ENCODE measurements around the gene ARHGEF37. TPM values are rescaled to one million over a fixed set of nuclear protein-coding genes. Genes with fewer than 3 reads are reported as not detected.

The ARHGEF37 gene
- total RNA-seq, 2 experiments from 2014 or later = 1.4 TPM; not detected in 1

GRCh38 chr5:149622466-149622865 is 41.2 kb downstream of the ARHGEF37 start:
- Histone ChIP-seq H3K4me2 (ENCODE audit: low read length) (no peak overlapping the region), H3K4me1 (ENCODE audit: insufficient read depth, low read length, poor library complexity, severe bottlenecking) (peaks cover 31% of the 10 kb centered on the region), H3K9me3 (ENCODE audit: low read length) (no peaks in the 10 kb centered on the region), H4K20me1 (ENCODE audit: insufficient read depth, low read length) (no peaks in the 10 kb centered on the region), H3K4me3 (ENCODE audit: low read depth, low read length, poor library complexity, severe bottlenecking) (no peak overlapping the region), H3K79me2 (ENCODE audit: insufficient read depth, low read depth, low read length) (no peaks in the 10 kb centered on the region), H3K27ac (ENCODE audit: low read depth, low read length, poor library complexity, severe bottlenecking) (no peak overlapping the region), H2AFZ (ENCODE audit: low read length) (no peak overlapping the region), H3K36me3 (ENCODE audit: insufficient read depth, low read length) (no peaks in the 10 kb centered on the region), H3K9me2 (ENCODE audit: insufficient read depth, low read length) (no peaks in the 10 kb centered on the region)
- intact Hi-C loops (cut with micrococcal nuclease; ENCODE audit: unreplicated experiment) = no loop called here
- TF ChIP-seq CTCF (conservative IDR thresholded peaks at IDR 0.05; ENCODE audit: low read length) (no peak), EZH2phosphoT487 (IDR thresholded peaks at IDR 0.05; ENCODE audit: borderline replicate concordance, low read depth, low read length) (no peak)
- CTCF ChIA-PET (ENCODE audit: unreplicated experiment) = interaction anchor here (0.9 to 1.0 kb wide), 2 partner anchors 13 to 21 kb away, joined by 3 read pairs; no protein-coding TSS in a partner anchor
- DNase-seq (ENCODE audit: low spot score) = no peak
- POLR2A ChIA-PET = interaction anchor here (0.6 to 1.2 kb wide), 4 partner anchors 27 to 340 kb away, joined by 3 to 4 read pairs (median 4); no protein-coding TSS in a partner anchor
- BruUV-seq (replicated peaks) = no TSS peak

GRCh38 chr5:149623473-149623872 is 42.2 kb downstream of the ARHGEF37 start:
- DNase-seq (ENCODE audit: low spot score) = no peak
- no TSS peak for BruUV-seq (replicated peaks)
- H3K79me2 ChIP-seq (ENCODE audit: insufficient read depth, low read depth, low read length) = no peaks in the 10 kb centered on the region
- no peak overlapping the region for H3K27ac ChIP-seq (ENCODE audit: low read depth, low read length, poor library complexity, severe bottlenecking)
- no peak overlapping the region for H3K4me3 ChIP-seq (ENCODE audit: low read depth, low read length, poor library complexity, severe bottlenecking)
- no peak for TF ChIP-seq EZH2phosphoT487 (IDR thresholded peaks at IDR 0.05; ENCODE audit: borderline replicate concordance, low read depth, low read length)
- TF ChIP-seq CTCF (conservative IDR thresholded peaks at IDR 0.05; ENCODE audit: low read length) = no peak
- no peaks in the 10 kb centered on the region for H3K36me3 ChIP-seq (ENCODE audit: insufficient read depth, low read length)
- no peak overlapping the region for H3K4me2 ChIP-seq (ENCODE audit: low read length)
- no peaks in the 10 kb centered on the region for H4K20me1 ChIP-seq (ENCODE audit: insufficient read depth, low read length)
- no peak overlapping the region for H2AFZ ChIP-seq (ENCODE audit: low read length)
- H3K4me1 ChIP-seq (ENCODE audit: insufficient read depth, low read length, poor library complexity, severe bottlenecking) = peaks cover 21% of the 10 kb centered on the region
- ChIA-PET CTCF (ENCODE audit: unreplicated experiment) (no interaction called here), POLR2A (interaction anchor here (1.1 to 1.2 kb wide), 2 partner anchors 26 to 58 kb away, joined by 3 to 4 read pairs; no protein-coding TSS in a partner anchor)
- H3K9me3 ChIP-seq (ENCODE audit: low read length) = no peaks in the 10 kb centered on the region
- intact Hi-C loops (cut with micrococcal nuclease; ENCODE audit: unreplicated experiment) = no loop called here
- no peaks in the 10 kb centered on the region for H3K9me2 ChIP-seq (ENCODE audit: insufficient read depth, low read length)

GRCh38 chr5:149627070-149627469 is 45.8 kb downstream of the ARHGEF37 start:
- no peak overlapping the region for H2AFZ ChIP-seq (ENCODE audit: low read length)
- no peaks in the 10 kb centered on the region for H3K9me3 ChIP-seq (ENCODE audit: low read length)
- POLR2A ChIA-PET = no interaction called here
- CTCF ChIA-PET (ENCODE audit: unreplicated experiment) = no interaction called here
- H3K36me3 ChIP-seq (ENCODE audit: insufficient read depth, low read length) = no peaks in the 10 kb centered on the region
- no peaks in the 10 kb centered on the region for H3K79me2 ChIP-seq (ENCODE audit: insufficient read depth, low read depth, low read length)
- DNase-seq (ENCODE audit: low spot score) = no peak
- H3K9me2 ChIP-seq (ENCODE audit: insufficient read depth, low read length) = no peaks in the 10 kb centered on the region
- intact Hi-C loops (cut with micrococcal nuclease; ENCODE audit: unreplicated experiment) = no loop called here
- no peaks in the 10 kb centered on the region for H3K4me1 ChIP-seq (ENCODE audit: insufficient read depth, low read length, poor library complexity, severe bottlenecking)
- TF ChIP-seq CTCF (conservative IDR thresholded peaks at IDR 0.05; ENCODE audit: low read length) (no peak), EZH2phosphoT487 (IDR thresholded peaks at IDR 0.05; ENCODE audit: borderline replicate concordance, low read depth, low read length) (no peak)
- H4K20me1 ChIP-seq (ENCODE audit: insufficient read depth, low read length) = no peaks in the 10 kb centered on the region
- no peak overlapping the region for H3K27ac ChIP-seq (ENCODE audit: low read depth, low read length, poor library complexity, severe bottlenecking)
- no peak overlapping the region for H3K4me3 ChIP-seq (ENCODE audit: low read depth, low read length, poor library complexity, severe bottlenecking)
- H3K4me2 ChIP-seq (ENCODE audit: low read length) = no peak overlapping the region
- no TSS peak for BruUV-seq (replicated peaks)

Measured in OCI-LY7 (cell line).